Fibroblast of lung (primary cell): Measurements from ENCODE around the gene ETF1. TPM values are rescaled to one million over a fixed set of nuclear protein-coding genes. Genes with fewer than 3 reads are reported as not detected.

Experiments
- DNase-seq, 2 donors: peaks; one replicate each; pipeline versions ENCODE4 v3.0.0 to v3.0.0-alpha.2; 2010; ENCODE audit warnings: low read depth in 2 of 2
- H2AFZ ChIP-seq: 2 replicates; pipeline ENCODE4 v1.5.1; 2012; ENCODE audit warnings: low read length, control low read depth, inconsistent platforms
- H3K27ac ChIP-seq: 2 replicates; pipeline ENCODE4 v1.5.1; 2011; ENCODE audit warnings: low read length, control low read depth; ENCODE audit not compliant: insufficient read depth
- H3K27me3 ChIP-seq: 2 replicates; pipeline ENCODE4 v1.5.1; 2011; ENCODE audit warnings: mild to moderate bottlenecking, low read length; ENCODE audit not compliant: control insufficient read depth, insufficient read depth
- H3K36me3 ChIP-seq: 2 replicates; pipeline ENCODE4 v1.5.1; 2011; ENCODE audit warnings: low read length; ENCODE audit not compliant: control insufficient read depth, insufficient read depth
- H3K4me1 ChIP-seq: 2 replicates; pipeline ENCODE4 v1.5.1; 2011; ENCODE audit warnings: low read length; ENCODE audit not compliant: control insufficient read depth, insufficient read depth; ENCODE audit errors: extremely low read depth
- H3K4me2 ChIP-seq: 2 replicates; pipeline ENCODE4 v1.5.1; 2011; ENCODE audit warnings: low read length, control low read depth; ENCODE audit not compliant: insufficient read depth; ENCODE audit errors: extremely low read depth
- H3K4me3 ChIP-seq, 4 experiments: fragments of 200-600 bp in 1 of 4; sonication (generic) in 1 of 4; replicated peaks in 1 of 4; 2 replicates each; pipeline ENCODE4 v1.5.1; 2011 to 2016; ENCODE audit warnings: low read length in 4 of 4, low read depth in 3 of 4, mild to moderate bottlenecking in 3 of 4, control low read depth in 2 of 4, inconsistent platforms in 1 of 4, mixed read lengths in 1 of 4; ENCODE audit not compliant: insufficient read depth in 1 of 4; ENCODE audit errors: control extremely low read depth in 1 of 4
- H3K79me2 ChIP-seq: 2 replicates; pipeline ENCODE4 v1.5.1; 2012; ENCODE audit warnings: mild to moderate bottlenecking, low read length, inconsistent platforms; ENCODE audit not compliant: control insufficient read depth, insufficient read depth
- H3K9ac ChIP-seq: 2 replicates; pipeline ENCODE4 v1.5.1; 2011; ENCODE audit warnings: mild to moderate bottlenecking, low read length, control low read depth; ENCODE audit not compliant: insufficient read depth
- H3K9me3 ChIP-seq: 2 replicates; pipeline ENCODE4 v1.5.1; 2012; ENCODE audit warnings: low read depth, low read length; ENCODE audit not compliant: control insufficient read depth, insufficient read depth
- H4K20me1 ChIP-seq: 2 replicates; pipeline ENCODE4 v1.5.1; 2011; ENCODE audit warnings: low read length; ENCODE audit not compliant: control insufficient read depth, insufficient read depth; ENCODE audit errors: extremely low read depth
- CTCF ChIP-seq, 2 donors: IDR thresholded peaks in 1 of 2; conservative IDR thresholded peaks in 1 of 2; 1 replicate in 1 of 2; 2 replicates in 1 of 2; pipeline ENCODE4 v1.5.1; 2011 to 2012; ENCODE audit warnings: low read length in 2 of 2, control low read depth in 1 of 2, inconsistent platforms in 1 of 2, low read depth in 1 of 2, mild to moderate bottlenecking in 1 of 2
- EZH2 ChIP-seq: IDR thresholded peaks from 2 replicates; pipeline ENCODE4 v1.5.1; 2012; ENCODE audit warnings: low read length, control low read depth, mild to moderate bottlenecking; ENCODE audit errors: missing control alignments
- polyA plus RNA-seq, 2 donors: library from polyadenylated mRNA; depleted of rRNA in 1 of 2; stranded (reverse) in 1 of 2; unstranded in 1 of 2; fragments of >200 nt; gene quantifications; 2 replicates each; pipeline ENCODE4 v1.2.1, GENCODE V29; 2011 to 2012; ENCODE audit warnings: missing spikeins in 1 of 2
- total RNA-seq: library from RNA; depleted of rRNA; stranded (reverse); fragments of >200 nt; gene quantifications from 2 replicates; pipeline ENCODE4 v1.2.1, GENCODE V29; 2014

The ETF1 gene
- total and polyA plus RNA-seq, 2 donors (not counting 1 experiment from before 2014, with no cell fraction given): 94.0 to 118 TPM

DNA sequence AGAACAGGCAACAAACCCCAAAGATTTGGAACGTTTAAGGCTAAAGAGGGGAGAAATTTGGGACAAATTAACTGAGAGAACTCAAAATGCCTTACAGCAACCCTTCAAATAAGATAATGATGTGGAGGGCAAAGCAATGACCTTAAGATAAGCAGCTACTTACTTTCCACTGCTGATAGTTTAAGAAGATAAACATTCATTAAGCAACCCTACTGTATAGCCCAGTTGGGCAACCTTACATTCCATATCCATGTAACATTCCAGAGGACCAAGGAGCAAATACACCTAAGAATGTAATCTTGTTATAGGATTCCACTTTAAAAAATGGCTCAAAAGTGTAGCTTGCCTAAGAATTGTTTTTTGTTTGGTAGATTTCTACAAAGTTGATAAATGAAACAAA lies 14.8 kb downstream of the ETF1 start:
- H3K4me2 ChIP-seq: no peak overlapping the region
- no peak for TF ChIP-seq EZH2
- TF ChIP-seq CTCF (conservative IDR thresholded peaks at IDR 0.05 in 1 of 2, IDR thresholded peaks at IDR 0.05 in 1 of 2; ENCODE audit: low read depth in 1 of 2, low read length in 2 of 2): no peak
- H3K9me3 ChIP-seq: no peaks in the 10 kb centered on the region
- no peak overlapping the region for H2AFZ ChIP-seq
- no peak overlapping the region for H3K4me3 ChIP-seq
- peaks cover 1% of the 10 kb centered on the region for H4K20me1 ChIP-seq
- H3K4me1 ChIP-seq: no peaks in the 10 kb centered on the region
- H3K79me2 ChIP-seq: peaks cover 84% of the 10 kb centered on the region
- peak in 1 of 2 donors; percentile 35 for DNase-seq
- H3K9ac ChIP-seq: no peak overlapping the region
- H3K27ac ChIP-seq: no peak overlapping the region
- peaks cover 2% of the 10 kb centered on the region for H3K36me3 ChIP-seq
- no peaks in the 10 kb centered on the region for H3K27me3 ChIP-seq

DNA sequence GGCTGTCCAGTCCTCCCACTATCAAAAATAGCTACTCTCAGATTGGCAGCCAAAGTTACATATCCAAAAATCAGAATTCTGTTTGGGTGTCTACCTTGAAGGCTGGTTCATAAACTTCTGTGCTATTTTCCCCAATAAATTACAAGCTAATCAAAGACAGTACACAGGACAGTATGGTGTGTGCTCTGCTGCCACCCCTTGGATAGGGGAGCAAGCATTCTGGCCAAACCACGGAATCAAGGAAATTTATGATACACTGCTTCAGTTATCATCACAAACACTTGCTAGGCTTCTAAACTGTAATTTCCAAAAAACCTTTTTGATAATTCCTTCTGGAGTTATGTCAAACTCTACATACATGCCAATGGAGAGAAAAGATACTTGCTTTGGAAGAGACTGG lies 15.9 kb downstream of the ETF1 start:
- Histone ChIP-seq H4K20me1 (peaks cover 1% of the 10 kb centered on the region), H3K4me1 (no peaks in the 10 kb centered on the region), H3K36me3 (peaks cover 2% of the 10 kb centered on the region), H3K27me3 (no peaks in the 10 kb centered on the region), H3K4me2 (no peak overlapping the region), H2AFZ (no peak overlapping the region), H3K4me3 (no peak overlapping the region), H3K79me2 (peaks cover 82% of the 10 kb centered on the region), H3K27ac (no peak overlapping the region), H3K9ac (no peak overlapping the region), H3K9me3 (no peaks in the 10 kb centered on the region)
- no peak for DNase-seq
- TF ChIP-seq CTCF (conservative IDR thresholded peaks at IDR 0.05 in 1 of 2, IDR thresholded peaks at IDR 0.05 in 1 of 2; ENCODE audit: low read depth in 1 of 2, low read length in 2 of 2) (no peak), EZH2 (no peak)

DNA sequence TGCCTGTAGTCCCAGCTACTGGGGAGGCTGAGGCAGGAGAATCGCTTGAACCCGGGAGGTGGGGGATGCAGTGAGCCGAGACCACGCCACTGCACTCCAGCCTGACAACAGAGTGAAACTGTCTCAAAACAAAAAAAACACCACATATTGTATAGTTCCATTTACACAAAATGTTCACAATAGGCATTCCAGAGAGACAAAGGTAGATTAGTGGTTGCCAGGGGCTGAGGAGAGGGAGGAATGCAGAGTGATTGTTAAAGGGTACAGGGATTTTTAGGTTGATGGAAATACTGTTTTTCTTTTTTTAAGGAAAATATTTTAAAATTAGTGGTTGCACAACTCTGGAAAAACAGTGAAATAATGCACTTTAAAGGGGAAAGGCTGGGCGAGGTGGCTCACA lies 19.6 kb downstream of the ETF1 start:
- Histone ChIP-seq H3K4me1 (no peaks in the 10 kb centered on the region), H3K4me2 (no peak overlapping the region), H3K27me3 (no peaks in the 10 kb centered on the region), H3K9ac (no peak overlapping the region), H3K9me3 (no peaks in the 10 kb centered on the region), H4K20me1 (peaks cover 4% of the 10 kb centered on the region), H2AFZ (no peak overlapping the region), H3K36me3 (no peaks in the 10 kb centered on the region), H3K79me2 (peaks cover 78% of the 10 kb centered on the region), H3K4me3 (no peak overlapping the region), H3K27ac (no peak overlapping the region)
- no peak for DNase-seq
- TF ChIP-seq EZH2 (no peak), CTCF (conservative IDR thresholded peaks at IDR 0.05 in 1 of 2, IDR thresholded peaks at IDR 0.05 in 1 of 2; ENCODE audit: low read depth in 1 of 2, low read length in 2 of 2) (no peak)
